Endodermal cell (in vitro differentiated cells): ENCODE measurements around the gene TUBB3. TPM values are rescaled to one million over a fixed set of nuclear protein-coding genes. Genes with fewer than 3 reads are reported as not detected.
"Not testable (repeated sequence)": the region's sequence is repeated elsewhere in the genome, so short reads cannot be mapped to it uniquely, and the experiment has no call there.

ENCODE experiments used
- DNase-seq: peaks from one replicate; pipeline ENCODE4 v3.0.0-alpha.2; 2017
- H3K27ac ChIP-seq: 2 replicates; pipeline ENCODE4 v1.5.1; 2013; ENCODE audit warnings: mild to moderate bottlenecking, low read depth, low read length, moderate library complexity
- H3K27me3 ChIP-seq: 2 replicates; pipeline ENCODE4 v1.6.1; 2013; ENCODE audit warnings: mild to moderate bottlenecking, low read length, moderate library complexity; ENCODE audit not compliant: insufficient read depth, control insufficient read depth, poor library complexity, severe bottlenecking
- H3K36me3 ChIP-seq: 2 replicates; pipeline ENCODE4 v1.7.0; 2013; ENCODE audit warnings: mild to moderate bottlenecking, low read length, moderate library complexity; ENCODE audit not compliant: control insufficient read depth, insufficient read depth
- H3K4me1 ChIP-seq: one replicate; pipeline ENCODE4 v1.7.0; 2013; ENCODE audit warnings: low read length; ENCODE audit not compliant: control insufficient read depth, insufficient read depth
- H3K4me3 ChIP-seq: 2 replicates; pipeline ENCODE4 v1.5.1; 2013; ENCODE audit warnings: mild to moderate bottlenecking, low read length, moderate library complexity
- H3K9ac ChIP-seq: 2 replicates; pipeline ENCODE4 v1.6.1; 2013; ENCODE audit warnings: mild to moderate bottlenecking, low read length, moderate library complexity; ENCODE audit not compliant: poor library complexity, severe bottlenecking; ENCODE audit errors: extremely low read depth
- H3K9me3 ChIP-seq: 2 replicates; pipeline ENCODE4 v1.6.1; 2013; ENCODE audit warnings: mild to moderate bottlenecking, low read length, moderate library complexity; ENCODE audit not compliant: control insufficient read depth
- H3K27ac Mint-ChIP-seq: 2 replicates; pipeline ENCODE4 v1.8.0; 2020; ENCODE audit warnings: mixed read lengths
- H3K27me3 Mint-ChIP-seq: 2 replicates; pipeline ENCODE4 v1.8.0; 2021; ENCODE audit warnings: mild to moderate bottlenecking, mixed read lengths; ENCODE audit not compliant: insufficient read depth
- H3K36me3 Mint-ChIP-seq: 2 replicates; pipeline ENCODE4 v1.8.0; 2020; ENCODE audit warnings: low read depth, mixed read lengths
- H3K4me1 Mint-ChIP-seq: 2 replicates; pipeline ENCODE4 v1.8.0; 2020; ENCODE audit warnings: mixed read lengths
- H3K4me3 Mint-ChIP-seq: 2 replicates; pipeline ENCODE4 v1.8.0; 2020; ENCODE audit warnings: mild to moderate bottlenecking, moderate library complexity, mixed read lengths
- H3K9me3 Mint-ChIP-seq: 2 replicates; pipeline ENCODE4 v1.8.0; 2020; ENCODE audit warnings: mild to moderate bottlenecking, mixed read lengths
- WGBS, 2 experiments: methylation state at CpG; one replicate each; pipeline versions ENCODE4 v1.1.5 to v1.1.7; 2013; ENCODE audit warnings: missing lambda C conversion rate in 2 of 2, mixed read lengths in 1 of 2; ENCODE audit not compliant: insufficient coverage in 1 of 2, insufficient read length in 1 of 2; 5-methylcytosine and 5-hydroxymethylcytosine counted together
- total RNA-seq, 2 donors: library from RNA; stranded (reverse); fragmentation: NEBNext Ultra II Directional in 1 of 2; extraction: Animal tissue kit (Norgen Biotek cat#: 25700) in 1 of 2; gene quantifications; 2 replicates in 1 of 2; 3 replicates in 1 of 2; pipeline ENCODE4 v1.2.1, GENCODE V29; 2021
- TF ChIP-seq, protein P1 (sequence below): fragments of 200-600 bp; sonication (generic); conservative IDR thresholded peaks from 2 replicates; pipeline ENCODE4 v1.5.0; 2021; ENCODE audit warnings: antibody characterized with exemption, mild to moderate bottlenecking

The TUBB3 gene
- total RNA-seq, 2 donors from 2014 or later, result 109 to 140 TPM

DNA sequence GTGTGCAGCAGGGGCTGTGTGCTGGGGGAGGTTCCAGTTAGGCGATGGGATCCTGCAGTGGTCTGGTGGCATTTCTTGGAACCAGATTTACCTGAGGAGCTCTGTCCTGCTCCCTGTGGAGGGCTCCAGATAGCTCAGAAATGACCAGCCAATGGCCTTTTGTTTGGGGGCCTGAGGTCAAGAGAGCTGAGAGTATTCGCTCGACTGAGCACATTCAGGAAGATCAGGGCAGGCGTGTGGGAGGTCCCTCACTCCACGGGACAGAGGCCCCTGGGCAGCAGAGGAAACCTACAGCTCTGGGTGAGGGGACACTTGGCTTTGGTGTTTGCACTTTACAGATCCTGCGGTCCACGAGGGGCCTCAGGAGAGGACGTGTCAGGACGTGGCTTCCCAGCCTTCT lies 43.6 kb downstream of the TUBB3 start:
- Mint-ChIP-seq H3K36me3 (peaks cover 38% of the 10 kb centered on the region), H3K9me3 (peaks cover 23% of the 10 kb centered on the region), H3K27ac (no peak overlapping the region), H3K27me3 (peaks cover 3% of the 10 kb centered on the region), H3K4me3 (no peak overlapping the region), H3K4me1 (peaks cover 4% of the 10 kb centered on the region)
- Histone ChIP-seq H3K4me3 (no peak overlapping the region), H3K4me1 (no peaks in the 10 kb centered on the region), H3K27ac (no peak overlapping the region), H3K27me3 (no peaks in the 10 kb centered on the region), H3K9ac (no peak overlapping the region), H3K9me3 (peaks cover 13% of the 10 kb centered on the region), H3K36me3 (peaks cover 13% of the 10 kb centered on the region)
- WGBS, 2 experiments, result 73 to 90% methylated on average over 4 to 9 of the region's 9 CpGs
- TF ChIP-seq, protein P1, sequence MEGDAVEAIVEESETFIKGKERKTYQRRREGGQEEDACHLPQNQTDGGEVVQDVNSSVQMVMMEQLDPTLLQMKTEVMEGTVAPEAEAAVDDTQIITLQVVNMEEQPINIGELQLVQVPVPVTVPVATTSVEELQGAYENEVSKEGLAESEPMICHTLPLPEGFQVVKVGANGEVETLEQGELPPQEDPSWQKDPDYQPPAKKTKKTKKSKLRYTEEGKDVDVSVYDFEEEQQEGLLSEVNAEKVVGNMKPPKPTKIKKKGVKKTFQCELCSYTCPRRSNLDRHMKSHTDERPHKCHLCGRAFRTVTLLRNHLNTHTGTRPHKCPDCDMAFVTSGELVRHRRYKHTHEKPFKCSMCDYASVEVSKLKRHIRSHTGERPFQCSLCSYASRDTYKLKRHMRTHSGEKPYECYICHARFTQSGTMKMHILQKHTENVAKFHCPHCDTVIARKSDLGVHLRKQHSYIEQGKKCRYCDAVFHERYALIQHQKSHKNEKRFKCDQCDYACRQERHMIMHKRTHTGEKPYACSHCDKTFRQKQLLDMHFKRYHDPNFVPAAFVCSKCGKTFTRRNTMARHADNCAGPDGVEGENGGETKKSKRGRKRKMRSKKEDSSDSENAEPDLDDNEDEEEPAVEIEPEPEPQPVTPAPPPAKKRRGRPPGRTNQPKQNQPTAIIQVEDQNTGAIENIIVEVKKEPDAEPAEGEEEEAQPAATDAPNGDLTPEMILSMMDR, result no peak
- no peak for DNase-seq

DNA sequence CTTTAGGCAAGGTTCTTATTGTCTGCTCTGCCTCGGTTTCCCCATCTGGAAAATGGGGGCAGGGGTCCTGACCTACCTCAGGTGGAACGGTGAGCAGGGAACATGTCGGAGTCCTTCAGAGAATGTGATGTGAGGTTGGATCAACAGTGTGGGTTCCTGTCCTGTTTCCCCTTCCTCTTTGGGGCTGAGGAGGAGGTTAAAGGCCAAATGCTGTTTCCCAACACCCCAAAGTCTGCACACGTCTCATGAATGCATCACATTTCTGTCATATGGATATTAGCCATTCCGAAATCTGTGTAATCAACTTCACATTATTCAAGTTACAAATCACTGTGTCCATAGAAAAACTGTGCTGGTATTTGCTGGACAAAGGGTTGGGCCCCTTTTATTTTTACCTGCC lies 44.3 kb downstream of the TUBB3 start:
- not testable (repeated sequence) for DNase-seq, H3K4me3 Mint-ChIP-seq, H3K27ac Mint-ChIP-seq, H3K9ac ChIP-seq, H3K4me1 Mint-ChIP-seq, H3K4me1 ChIP-seq, H3K27ac ChIP-seq, H3K27me3 Mint-ChIP-seq, H3K4me3 ChIP-seq, H3K27me3 ChIP-seq
- H3K36me3 ChIP-seq, result peaks cover 13% of the 10 kb centered on the region
- WGBS, 2 experiments, result 94 to 95% methylated on average over 4 to 5 of the region's 5 CpGs
- H3K9me3 Mint-ChIP-seq, result peaks cover 27% of the 10 kb centered on the region
- peaks cover 16% of the 10 kb centered on the region for H3K9me3 ChIP-seq
- H3K36me3 Mint-ChIP-seq, result peaks cover 38% of the 10 kb centered on the region

DNA sequence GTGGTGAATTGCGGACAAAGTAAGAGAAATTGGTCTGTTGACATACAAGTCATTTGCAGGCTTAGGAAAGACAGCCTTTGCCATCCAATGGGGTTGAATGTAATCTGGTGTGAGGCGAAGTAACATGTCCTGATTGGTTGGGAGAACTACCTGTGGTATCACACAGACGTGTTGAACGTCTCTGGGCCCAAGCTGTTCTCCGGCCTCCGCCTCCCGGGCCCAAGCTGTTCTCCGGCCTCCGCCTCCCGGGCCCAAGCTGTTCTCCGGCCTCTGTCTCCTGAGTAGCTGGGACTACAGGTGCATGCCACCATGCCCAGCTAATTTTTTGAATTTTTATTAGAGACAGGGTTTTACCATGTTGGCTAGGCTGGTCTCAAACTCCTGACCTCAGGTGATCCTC lies 44.9 kb downstream of the TUBB3 start:
- not testable (repeated sequence) for H3K27me3 ChIP-seq, H3K27ac ChIP-seq, H3K4me3 ChIP-seq, H3K4me1 Mint-ChIP-seq, H3K4me1 ChIP-seq, H3K27me3 Mint-ChIP-seq, H3K4me3 Mint-ChIP-seq, H3K9ac ChIP-seq, DNase-seq, H3K27ac Mint-ChIP-seq
- H3K36me3 Mint-ChIP-seq, result peaks cover 38% of the 10 kb centered on the region
- Histone ChIP-seq H3K36me3 (peaks cover 13% of the 10 kb centered on the region), H3K9me3 (peaks cover 16% of the 10 kb centered on the region)
- H3K9me3 Mint-ChIP-seq, result peaks cover 27% of the 10 kb centered on the region
- WGBS, 2 experiments, result 91 to 93% methylated on average over 10 to 11 of the region's 11 CpGs

DNA sequence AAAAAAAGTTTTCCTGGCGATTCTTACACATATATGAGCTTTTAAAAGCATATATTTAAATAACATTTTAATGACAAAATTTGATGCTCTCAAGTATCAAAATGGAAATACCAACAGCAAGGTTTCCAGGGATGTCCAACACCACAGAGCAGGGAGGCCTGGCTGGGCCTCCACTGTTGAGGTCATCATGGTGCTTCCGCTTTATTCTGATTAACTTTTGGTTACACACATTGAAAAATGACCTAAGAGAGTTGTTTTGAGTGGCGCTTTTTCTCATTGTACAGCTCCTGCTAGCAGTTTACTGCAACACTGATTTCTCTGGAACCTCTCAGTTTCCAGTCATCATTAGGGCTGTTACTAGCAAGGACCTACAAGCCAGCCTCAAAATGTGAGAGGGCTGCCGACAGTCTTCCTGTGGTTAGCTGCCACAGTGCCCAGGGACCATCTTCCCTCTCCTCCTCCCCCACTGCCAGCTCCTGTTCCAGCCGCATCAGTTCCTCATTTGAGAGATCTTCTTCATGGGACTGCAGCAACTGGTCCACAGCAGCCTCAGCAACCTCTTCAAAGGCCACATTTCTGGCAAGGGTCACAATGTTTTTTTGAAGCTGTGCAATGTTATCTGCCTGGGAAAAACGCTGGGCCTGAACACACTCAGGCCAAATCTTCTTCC lies 46.7 kb downstream of the TUBB3 start:
- Mint-ChIP-seq H3K9me3 (peaks cover 27% of the 10 kb centered on the region), H3K36me3 (peaks cover 39% of the 10 kb centered on the region), H3K27me3 (peaks cover 3% of the 10 kb centered on the region), H3K4me1 (peaks cover 13% of the 10 kb centered on the region), H3K27ac (no peak overlapping the region), H3K4me3 (no peak overlapping the region)
- no peak overlapping the region for H3K4me3 ChIP-seq
- H3K27me3 ChIP-seq, result no peaks in the 10 kb centered on the region
- WGBS, 2 experiments, result 96 to 98% methylated on average over 5 to 6 of the region's 6 CpGs
- no peak overlapping the region for H3K9ac ChIP-seq
- H3K27ac ChIP-seq, result no peak overlapping the region
- peaks cover 10% of the 10 kb centered on the region for H3K36me3 ChIP-seq
- TF ChIP-seq, protein P1, result no peak
- H3K9me3 ChIP-seq, result peaks cover 16% of the 10 kb centered on the region
- DNase-seq, result no peak
- peaks cover 6% of the 10 kb centered on the region for H3K4me1 ChIP-seq
